PFSK-1 (cell line): ENCODE results near the gene MSH3.

Experiments used
- POLR2AphosphoS5 ChIP-seq: IDR thresholded peaks from 2 replicates; pipeline ENCODE4 v1.6.1; 2012; ENCODE audit warnings: low read depth, mild to moderate bottlenecking, control low read depth, low read length, moderate library complexity
- TAF1 ChIP-seq: IDR thresholded peaks from 2 replicates; pipeline ENCODE4 v1.6.1; 2012; ENCODE audit warnings: low read length, control low read depth, borderline replicate concordance; ENCODE audit not compliant: insufficient read depth
- TF ChIP-seq, protein P1 (sequence below), 2 experiments: IDR thresholded peaks; 2 replicates each; pipeline versions ENCODE4 v1.6.1 to v1.8.0; 2011 to 2012; ENCODE audit warnings: low read depth in 2 of 2, low read length in 2 of 2, control low read depth in 1 of 2, inconsistent platforms in 1 of 2, mild to moderate bottlenecking in 1 of 2, moderate library complexity in 1 of 2; ENCODE audit not compliant: insufficient read depth in 1 of 2

DNA sequence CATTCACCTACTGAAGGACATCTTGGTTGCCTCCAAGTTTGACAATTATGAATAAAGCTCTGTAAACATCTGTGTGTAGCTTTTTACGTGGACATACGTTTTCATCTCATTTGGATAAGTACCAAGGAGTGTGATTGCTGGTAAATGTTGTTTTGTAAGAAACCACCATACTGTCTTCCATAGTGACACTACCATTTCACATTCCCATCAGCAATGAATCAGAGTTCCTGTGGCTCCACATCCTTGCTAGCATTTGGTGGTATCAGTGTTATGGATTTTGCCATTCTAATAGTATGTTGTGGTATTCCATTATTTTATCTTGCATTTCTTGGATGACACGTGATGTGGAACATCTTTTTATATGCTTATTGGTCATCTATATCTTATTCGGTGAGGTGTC is 227.3 kb downstream of the MSH3 start:
- TF ChIP-seq, protein P1, sequence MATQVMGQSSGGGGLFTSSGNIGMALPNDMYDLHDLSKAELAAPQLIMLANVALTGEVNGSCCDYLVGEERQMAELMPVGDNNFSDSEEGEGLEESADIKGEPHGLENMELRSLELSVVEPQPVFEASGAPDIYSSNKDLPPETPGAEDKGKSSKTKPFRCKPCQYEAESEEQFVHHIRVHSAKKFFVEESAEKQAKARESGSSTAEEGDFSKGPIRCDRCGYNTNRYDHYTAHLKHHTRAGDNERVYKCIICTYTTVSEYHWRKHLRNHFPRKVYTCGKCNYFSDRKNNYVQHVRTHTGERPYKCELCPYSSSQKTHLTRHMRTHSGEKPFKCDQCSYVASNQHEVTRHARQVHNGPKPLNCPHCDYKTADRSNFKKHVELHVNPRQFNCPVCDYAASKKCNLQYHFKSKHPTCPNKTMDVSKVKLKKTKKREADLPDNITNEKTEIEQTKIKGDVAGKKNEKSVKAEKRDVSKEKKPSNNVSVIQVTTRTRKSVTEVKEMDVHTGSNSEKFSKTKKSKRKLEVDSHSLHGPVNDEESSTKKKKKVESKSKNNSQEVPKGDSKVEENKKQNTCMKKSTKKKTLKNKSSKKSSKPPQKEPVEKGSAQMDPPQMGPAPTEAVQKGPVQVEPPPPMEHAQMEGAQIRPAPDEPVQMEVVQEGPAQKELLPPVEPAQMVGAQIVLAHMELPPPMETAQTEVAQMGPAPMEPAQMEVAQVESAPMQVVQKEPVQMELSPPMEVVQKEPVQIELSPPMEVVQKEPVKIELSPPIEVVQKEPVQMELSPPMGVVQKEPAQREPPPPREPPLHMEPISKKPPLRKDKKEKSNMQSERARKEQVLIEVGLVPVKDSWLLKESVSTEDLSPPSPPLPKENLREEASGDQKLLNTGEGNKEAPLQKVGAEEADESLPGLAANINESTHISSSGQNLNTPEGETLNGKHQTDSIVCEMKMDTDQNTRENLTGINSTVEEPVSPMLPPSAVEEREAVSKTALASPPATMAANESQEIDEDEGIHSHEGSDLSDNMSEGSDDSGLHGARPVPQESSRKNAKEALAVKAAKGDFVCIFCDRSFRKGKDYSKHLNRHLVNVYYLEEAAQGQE (IDR thresholded peaks at IDR 0.05; ENCODE audit: insufficient read depth in 1 of 2, low read depth in 2 of 2, low read length in 2 of 2), result no peak
- TF ChIP-seq TAF1 (no peak), POLR2AphosphoS5 (no peak)
